ENCODE measurements around the gene PRKAR2B.
A peak's percentile ranks its signal among the peaks of the same experiment; 100 is the strongest.

Gene PRKAR2B

GRCh38 chr7:107072133-107072532 is 27.6 kb downstream of the PRKAR2B start:
- no peaks in the 10 kb centered on the region for H3K9me3 ChIP-seq (ENCODE audit: control insufficient read depth in 5 of 5, low read length in 5 of 5)
- no peak overlapping the region for H3K9ac ChIP-seq (ENCODE audit: low read length in 5 of 5)
- H3K36me3 ChIP-seq (ENCODE audit: control insufficient read depth in 5 of 5, insufficient read depth in 5 of 5, low read length in 5 of 5): peaks cover 0 to 2% (median 0%) of the 10 kb centered on the region in 5 donors
- H3K4me1 ChIP-seq (ENCODE audit: control insufficient read depth in 5 of 5, insufficient read depth in 5 of 5, low read length in 5 of 5): peaks cover 0 to 34% (median 14%) of the 10 kb centered on the region in 5 donors
- no peak overlapping the region for H3K27ac ChIP-seq (ENCODE audit: low read depth, low read length)
- no peaks in the 10 kb centered on the region for H3K27me3 ChIP-seq (ENCODE audit: control insufficient read depth in 5 of 5, insufficient read depth in 4 of 5, low read length in 5 of 5)
- H3K4me3 ChIP-seq (ENCODE audit: low read depth in 1 of 5, low read length in 5 of 5): no peak overlapping the region

DNA sequence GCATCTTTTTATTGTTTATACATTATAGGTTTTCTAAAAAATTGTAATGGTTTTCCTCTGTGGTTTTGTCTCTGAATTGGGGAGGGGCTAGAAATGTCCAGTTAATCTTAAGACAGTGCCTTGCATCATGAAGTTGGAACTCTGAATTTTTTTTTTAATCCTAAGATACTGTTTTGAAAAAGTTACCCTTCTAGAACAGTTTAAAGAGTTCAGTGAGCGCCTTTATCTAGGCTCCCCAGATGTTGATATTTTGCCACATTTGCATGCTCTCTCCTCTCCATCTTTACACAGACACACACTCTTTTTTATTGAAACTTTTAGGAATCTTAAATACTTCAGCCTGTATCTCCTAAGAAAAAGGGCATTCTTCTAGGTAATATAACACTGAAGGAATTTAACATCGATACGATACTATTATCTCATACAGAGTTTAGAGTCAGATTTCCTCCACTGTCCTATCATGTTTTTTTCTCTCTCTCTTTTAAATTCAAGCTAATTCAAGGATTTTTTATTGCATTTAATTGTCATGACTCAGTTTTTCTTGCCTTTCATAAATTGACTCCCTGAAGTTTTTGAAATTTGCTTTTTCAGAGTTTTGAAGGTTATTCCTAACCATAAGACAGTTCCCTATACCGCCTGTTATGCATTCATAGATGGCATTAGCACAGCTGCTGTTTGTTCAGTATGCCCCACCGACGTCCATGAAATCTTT is 31.5 kb downstream of the PRKAR2B start:
- no peaks in the 10 kb centered on the region for H3K9me3 ChIP-seq (ENCODE audit: control insufficient read depth in 5 of 5, low read length in 5 of 5)

GRCh38 chr7:107076781-107077698 is 32.5 kb downstream of the PRKAR2B start:
- Histone ChIP-seq H3K27ac (ENCODE audit: low read depth, low read length) (peak overlapping the region; percentile 71), H3K9me3 (ENCODE audit: control insufficient read depth in 5 of 5, low read length in 5 of 5) (no peaks in the 10 kb centered on the region), H3K4me1 (ENCODE audit: control insufficient read depth in 5 of 5, insufficient read depth in 5 of 5, low read length in 5 of 5) (peaks cover 0 to 28% (median 19%) of the 10 kb centered on the region in 5 donors), H3K36me3 (ENCODE audit: control insufficient read depth in 5 of 5, insufficient read depth in 5 of 5, low read length in 5 of 5) (peaks cover 0 to 3% (median 0%) of the 10 kb centered on the region in 5 donors), H3K9ac (ENCODE audit: low read length in 5 of 5) (peak overlapping the region in 2 of 5 donors; percentile 26 to 65), H3K27me3 (ENCODE audit: control insufficient read depth in 5 of 5, insufficient read depth in 4 of 5, low read length in 5 of 5) (no peaks in the 10 kb centered on the region), H3K4me3 (ENCODE audit: low read depth in 1 of 5, low read length in 5 of 5) (no peak overlapping the region)

More for the DNA sequence above, 31.5 kb downstream of the PRKAR2B start:
- Histone ChIP-seq H3K27ac (ENCODE audit: low read depth, low read length) (peak overlapping the region; percentile 71), H3K27me3 (ENCODE audit: control insufficient read depth in 5 of 5, insufficient read depth in 4 of 5, low read length in 5 of 5) (no peaks in the 10 kb centered on the region), H3K4me1 (ENCODE audit: control insufficient read depth in 5 of 5, insufficient read depth in 5 of 5, low read length in 5 of 5) (peaks cover 0 to 28% (median 20%) of the 10 kb centered on the region in 5 donors), H3K9ac (ENCODE audit: low read length in 5 of 5) (peak overlapping the region in 1 of 5 donors; percentile 11), H3K36me3 (ENCODE audit: control insufficient read depth in 5 of 5, insufficient read depth in 5 of 5, low read length in 5 of 5) (peaks cover 0 to 3% (median 0%) of the 10 kb centered on the region in 5 donors), H3K4me3 (ENCODE audit: low read depth in 1 of 5, low read length in 5 of 5) (no peak overlapping the region)

- H3K4me1 ChIP-seq (ENCODE audit: control insufficient read depth in 5 of 5, insufficient read depth in 5 of 5, low read length in 5 of 5): peaks cover 0 to 28% (median 19%) of the 10 kb centered on the region in 5 donors
- H3K27me3 ChIP-seq (ENCODE audit: control insufficient read depth in 5 of 5, insufficient read depth in 4 of 5, low read length in 5 of 5): no peaks in the 10 kb centered on the region
- H3K36me3 ChIP-seq (ENCODE audit: control insufficient read depth in 5 of 5, insufficient read depth in 5 of 5, low read length in 5 of 5): peaks cover 0 to 3% (median 0%) of the 10 kb centered on the region in 5 donors
- H3K4me3 ChIP-seq (ENCODE audit: low read depth in 1 of 5, low read length in 5 of 5): no peak overlapping the region
- peak overlapping the region; percentile 76 for H3K27ac ChIP-seq (ENCODE audit: low read depth, low read length)
- no peaks in the 10 kb centered on the region for H3K9me3 ChIP-seq (ENCODE audit: control insufficient read depth in 5 of 5, low read length in 5 of 5)
- peak overlapping the region in 2 of 5 donors; percentile 26 to 65 for H3K9ac ChIP-seq (ENCODE audit: low read length in 5 of 5)
Observed at GRCh38 chr7:107077699-107078516, 33.4 kb downstream of the PRKAR2B start.

DNA sequence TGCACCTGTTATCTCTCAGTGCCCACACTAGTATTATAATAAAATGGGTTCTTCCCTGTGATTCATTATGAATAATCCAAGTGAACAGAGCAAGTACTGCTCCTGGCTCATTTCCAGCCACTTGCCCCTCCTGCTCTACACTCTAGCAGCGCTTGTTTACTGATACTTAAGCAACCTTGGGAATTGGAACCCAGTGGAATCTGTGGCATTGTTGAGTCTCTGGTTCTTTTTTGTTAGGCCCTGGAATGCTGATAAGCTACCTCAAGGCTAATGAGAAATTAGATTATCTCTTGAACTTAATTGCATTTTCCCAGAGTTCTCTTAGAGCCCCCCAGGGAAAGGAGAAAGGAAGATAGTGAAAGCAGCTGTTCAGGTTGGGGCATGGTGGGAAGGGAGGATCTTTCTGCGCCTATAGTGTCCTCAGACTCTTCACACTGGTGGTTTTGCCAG is 34.0 kb downstream of the PRKAR2B start:
- Histone ChIP-seq H3K4me3 (ENCODE audit: low read depth in 1 of 5, low read length in 5 of 5) (no peak overlapping the region), H3K4me1 (ENCODE audit: control insufficient read depth in 5 of 5, insufficient read depth in 5 of 5, low read length in 5 of 5) (peaks cover 0 to 28% (median 19%) of the 10 kb centered on the region in 5 donors), H3K27ac (ENCODE audit: low read depth, low read length) (peak overlapping the region; percentile 76), H3K36me3 (ENCODE audit: control insufficient read depth in 5 of 5, insufficient read depth in 5 of 5, low read length in 5 of 5) (peaks cover 0 to 3% (median 0%) of the 10 kb centered on the region in 5 donors), H3K9ac (ENCODE audit: low read length in 5 of 5) (no peak overlapping the region), H3K27me3 (ENCODE audit: control insufficient read depth in 5 of 5, insufficient read depth in 4 of 5, low read length in 5 of 5) (no peaks in the 10 kb centered on the region), H3K9me3 (ENCODE audit: control insufficient read depth in 5 of 5, low read length in 5 of 5) (no peaks in the 10 kb centered on the region)

GRCh38 chr7:107079212-107079940 is 34.9 kb downstream of the PRKAR2B start:
- Histone ChIP-seq H3K9ac (ENCODE audit: low read length in 5 of 5) (no peak overlapping the region), H3K4me3 (ENCODE audit: low read depth in 1 of 5, low read length in 5 of 5) (no peak overlapping the region), H3K9me3 (ENCODE audit: control insufficient read depth in 5 of 5, low read length in 5 of 5) (no peaks in the 10 kb centered on the region), H3K27me3 (ENCODE audit: control insufficient read depth in 5 of 5, insufficient read depth in 4 of 5, low read length in 5 of 5) (no peaks in the 10 kb centered on the region), H3K4me1 (ENCODE audit: control insufficient read depth in 5 of 5, insufficient read depth in 5 of 5, low read length in 5 of 5) (peaks cover 0 to 28% (median 19%) of the 10 kb centered on the region in 5 donors), H3K36me3 (ENCODE audit: control insufficient read depth in 5 of 5, insufficient read depth in 5 of 5, low read length in 5 of 5) (peaks cover 0 to 3% (median 0%) of the 10 kb centered on the region in 5 donors), H3K27ac (ENCODE audit: low read depth, low read length) (peak overlapping the region; percentile 76)

DNA sequence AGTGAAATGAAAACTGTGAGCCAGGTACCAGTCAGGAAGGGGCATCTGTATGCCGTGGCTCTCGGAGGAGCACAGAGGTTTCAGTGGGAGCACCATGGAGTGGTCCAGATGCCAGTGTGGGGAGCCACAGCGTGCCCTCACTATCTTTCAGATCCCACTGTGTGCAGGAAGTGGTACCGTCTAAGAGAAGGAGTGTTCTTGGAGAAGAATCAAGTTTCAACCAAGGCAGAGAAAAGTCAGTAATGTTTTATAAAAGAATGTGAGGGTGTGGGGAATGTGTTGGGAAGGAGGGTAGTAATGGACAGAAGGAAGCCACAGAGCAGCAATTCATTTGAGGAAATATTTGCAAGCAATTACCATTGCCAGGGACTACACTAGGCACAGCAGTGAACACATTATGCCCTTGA is 35.6 kb downstream of the PRKAR2B start:
- H3K27ac ChIP-seq (ENCODE audit: low read depth, low read length): no peak overlapping the region
- no peak overlapping the region for H3K4me3 ChIP-seq (ENCODE audit: low read depth in 1 of 5, low read length in 5 of 5)
- peaks cover 0 to 28% (median 19%) of the 10 kb centered on the region in 5 donors for H3K4me1 ChIP-seq (ENCODE audit: control insufficient read depth in 5 of 5, insufficient read depth in 5 of 5, low read length in 5 of 5)
- H3K27me3 ChIP-seq (ENCODE audit: control insufficient read depth in 5 of 5, insufficient read depth in 4 of 5, low read length in 5 of 5): no peaks in the 10 kb centered on the region
- H3K9ac ChIP-seq (ENCODE audit: low read length in 5 of 5): no peak overlapping the region
- peaks cover 0 to 3% (median 0%) of the 10 kb centered on the region in 5 donors for H3K36me3 ChIP-seq (ENCODE audit: control insufficient read depth in 5 of 5, insufficient read depth in 5 of 5, low read length in 5 of 5)
- no peaks in the 10 kb centered on the region for H3K9me3 ChIP-seq (ENCODE audit: control insufficient read depth in 5 of 5, low read length in 5 of 5)

GRCh38 chr7:107080533-107080932 is 36.0 kb downstream of the PRKAR2B start:
- no peaks in the 10 kb centered on the region for H3K9me3 ChIP-seq (ENCODE audit: control insufficient read depth in 5 of 5, low read length in 5 of 5)
- H3K9ac ChIP-seq (ENCODE audit: low read length in 5 of 5): no peak overlapping the region
- H3K27ac ChIP-seq (ENCODE audit: low read depth, low read length): no peak overlapping the region
- peaks cover 0 to 28% (median 19%) of the 10 kb centered on the region in 5 donors for H3K4me1 ChIP-seq (ENCODE audit: control insufficient read depth in 5 of 5, insufficient read depth in 5 of 5, low read length in 5 of 5)
- peaks cover 0 to 3% (median 0%) of the 10 kb centered on the region in 5 donors for H3K36me3 ChIP-seq (ENCODE audit: control insufficient read depth in 5 of 5, insufficient read depth in 5 of 5, low read length in 5 of 5)
- H3K4me3 ChIP-seq (ENCODE audit: low read depth in 1 of 5, low read length in 5 of 5): no peak overlapping the region
- no peaks in the 10 kb centered on the region for H3K27me3 ChIP-seq (ENCODE audit: control insufficient read depth in 5 of 5, insufficient read depth in 4 of 5, low read length in 5 of 5)

DNA sequence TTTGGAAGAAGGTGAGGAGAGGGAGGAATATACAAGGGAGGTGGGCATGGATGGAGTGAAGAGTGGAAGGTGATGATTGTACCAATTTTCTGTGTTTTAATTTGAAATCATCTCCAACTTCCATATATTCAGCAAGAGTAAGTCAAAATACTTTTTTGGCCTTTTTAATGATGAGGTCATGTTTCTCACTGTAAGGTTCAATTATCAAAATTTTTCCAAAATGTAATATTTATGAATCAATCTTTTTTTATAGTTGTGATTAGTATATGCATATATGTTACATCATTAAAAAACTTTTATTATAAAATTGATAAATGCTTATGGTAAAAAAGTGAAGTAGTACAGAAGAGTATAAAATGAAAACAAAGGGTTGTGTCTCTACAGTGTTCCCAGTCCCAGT is 40.7 kb downstream of the PRKAR2B start:
- Histone ChIP-seq H3K27ac (ENCODE audit: low read depth, low read length) (no peak overlapping the region), H3K9ac (ENCODE audit: low read length in 5 of 5) (no peak overlapping the region), H3K27me3 (ENCODE audit: control insufficient read depth in 5 of 5, insufficient read depth in 4 of 5, low read length in 5 of 5) (no peaks in the 10 kb centered on the region), H3K4me3 (ENCODE audit: low read depth in 1 of 5, low read length in 5 of 5) (no peak overlapping the region), H3K4me1 (ENCODE audit: control insufficient read depth in 5 of 5, insufficient read depth in 5 of 5, low read length in 5 of 5) (peaks cover 0 to 12% (median 8%) of the 10 kb centered on the region in 5 donors), H3K36me3 (ENCODE audit: control insufficient read depth in 5 of 5, insufficient read depth in 5 of 5, low read length in 5 of 5) (no peaks in the 10 kb centered on the region), H3K9me3 (ENCODE audit: control insufficient read depth in 5 of 5, low read length in 5 of 5) (no peaks in the 10 kb centered on the region)
